ENCODE data around the gene LRP5. TPM values are rescaled to one million over a fixed set of nuclear protein-coding genes. Genes with fewer than 3 reads are reported as not detected.

Gene LRP5
- total RNA-seq, 3 donors from 2014 or later: 23.6 to 48.8 (median 24.5) TPM

DNA sequence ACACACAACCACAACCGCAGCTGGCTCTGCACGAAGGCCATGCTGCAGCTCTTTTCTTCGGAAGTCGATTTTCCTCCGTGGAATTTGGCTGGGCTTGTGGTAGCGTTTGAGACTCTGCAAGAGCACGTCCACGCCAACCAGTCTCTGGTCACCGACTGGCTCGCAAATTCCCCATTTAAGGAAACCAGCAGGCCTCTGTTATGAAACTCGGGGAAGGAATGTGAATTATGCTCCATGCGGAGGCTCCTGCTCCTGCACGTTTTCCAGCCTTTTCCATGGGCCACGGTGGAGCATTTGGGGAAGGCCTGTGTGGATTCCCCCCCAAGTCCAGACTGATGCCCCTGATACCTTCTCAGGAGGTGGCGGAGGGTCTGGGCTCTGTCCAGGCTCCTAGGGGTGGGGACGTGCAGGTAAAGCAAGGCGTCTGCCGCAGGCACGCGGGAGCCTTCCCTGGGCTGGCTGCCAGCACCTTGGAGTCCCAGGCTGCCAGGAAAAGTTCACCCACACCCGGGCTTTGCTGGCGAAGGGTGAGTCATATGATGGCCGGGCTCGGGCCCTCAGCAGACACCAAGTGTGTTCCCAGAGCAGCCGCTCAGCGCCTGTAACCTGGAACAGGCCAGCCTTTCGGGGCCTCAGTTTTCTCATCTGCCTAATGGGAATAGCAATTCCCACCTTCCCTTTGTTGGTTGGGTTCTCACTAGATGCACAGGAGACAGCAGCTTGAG, 41.9 kb downstream of the LRP5 start:
- Histone ChIP-seq H3K27ac (peak overlapping the region; percentile 92 to 93), H3K9me3 (no peaks in the 10 kb centered on the region), H3K36me3 (no peaks in the 10 kb centered on the region), H3K4me3 (peak overlapping the region in 1 of 3 donors; percentile 44), H3K27me3 (no peaks in the 10 kb centered on the region), H3K4me1 (peaks cover 20 to 34% of the 10 kb centered on the region in 2 donors)
- intact Hi-C loops (cut with DNase I; ENCODE audit: low total_unique reads): no loop called here
- TF ChIP-seq, protein P1, sequence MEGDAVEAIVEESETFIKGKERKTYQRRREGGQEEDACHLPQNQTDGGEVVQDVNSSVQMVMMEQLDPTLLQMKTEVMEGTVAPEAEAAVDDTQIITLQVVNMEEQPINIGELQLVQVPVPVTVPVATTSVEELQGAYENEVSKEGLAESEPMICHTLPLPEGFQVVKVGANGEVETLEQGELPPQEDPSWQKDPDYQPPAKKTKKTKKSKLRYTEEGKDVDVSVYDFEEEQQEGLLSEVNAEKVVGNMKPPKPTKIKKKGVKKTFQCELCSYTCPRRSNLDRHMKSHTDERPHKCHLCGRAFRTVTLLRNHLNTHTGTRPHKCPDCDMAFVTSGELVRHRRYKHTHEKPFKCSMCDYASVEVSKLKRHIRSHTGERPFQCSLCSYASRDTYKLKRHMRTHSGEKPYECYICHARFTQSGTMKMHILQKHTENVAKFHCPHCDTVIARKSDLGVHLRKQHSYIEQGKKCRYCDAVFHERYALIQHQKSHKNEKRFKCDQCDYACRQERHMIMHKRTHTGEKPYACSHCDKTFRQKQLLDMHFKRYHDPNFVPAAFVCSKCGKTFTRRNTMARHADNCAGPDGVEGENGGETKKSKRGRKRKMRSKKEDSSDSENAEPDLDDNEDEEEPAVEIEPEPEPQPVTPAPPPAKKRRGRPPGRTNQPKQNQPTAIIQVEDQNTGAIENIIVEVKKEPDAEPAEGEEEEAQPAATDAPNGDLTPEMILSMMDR (IDR thresholded peaks at IDR 0.05): peak in 2 of 3 donors; percentile 23 to 30
- TF ChIP-seq POLR2AphosphoS5 (IDR thresholded peaks at IDR 0.05) (peak; percentile 68 to 82 (median 71)), POLR2A (IDR thresholded peaks at IDR 0.05) (no peak)
- DNase-seq (ENCODE audit: low spot score in 2 of 2): peak; percentile 94 to 95

DNA sequence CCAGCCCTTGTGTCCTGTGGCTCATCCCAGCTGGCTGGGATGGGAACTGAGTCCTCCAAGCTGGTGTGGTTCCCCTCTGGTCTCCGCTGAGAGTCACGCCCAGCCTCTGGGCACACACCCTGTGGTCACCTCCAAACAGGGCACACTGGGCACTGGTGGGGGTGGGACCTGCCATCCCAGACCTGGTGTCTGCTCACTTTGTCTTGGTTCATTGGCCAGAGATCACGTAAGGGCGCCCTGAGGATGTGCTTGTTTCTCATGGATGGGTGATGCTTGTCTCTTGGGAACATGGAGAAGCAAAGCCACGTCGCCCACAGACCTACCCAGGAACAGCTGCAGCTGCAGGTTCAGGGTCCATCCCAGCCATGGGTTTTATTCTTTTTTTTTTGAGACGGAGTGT, 43.1 kb downstream of the LRP5 start:
- TF ChIP-seq, protein P1 (IDR thresholded peaks at IDR 0.05): no peak
- TF ChIP-seq POLR2AphosphoS5 (IDR thresholded peaks at IDR 0.05): no peak
- TF ChIP-seq POLR2A (IDR thresholded peaks at IDR 0.05): no peak
- Histone ChIP-seq H3K4me1 (peaks cover 20 to 34% of the 10 kb centered on the region in 2 donors), H3K9me3 (no peaks in the 10 kb centered on the region), H3K4me3 (no peak overlapping the region), H3K27ac (peak overlapping the region; percentile 92 to 93), H3K36me3 (no peaks in the 10 kb centered on the region), H3K27me3 (no peaks in the 10 kb centered on the region)
- intact Hi-C loops (cut with DNase I; ENCODE audit: low total_unique reads): no loop called here
- no peak for DNase-seq (ENCODE audit: low spot score in 2 of 2)

DNA sequence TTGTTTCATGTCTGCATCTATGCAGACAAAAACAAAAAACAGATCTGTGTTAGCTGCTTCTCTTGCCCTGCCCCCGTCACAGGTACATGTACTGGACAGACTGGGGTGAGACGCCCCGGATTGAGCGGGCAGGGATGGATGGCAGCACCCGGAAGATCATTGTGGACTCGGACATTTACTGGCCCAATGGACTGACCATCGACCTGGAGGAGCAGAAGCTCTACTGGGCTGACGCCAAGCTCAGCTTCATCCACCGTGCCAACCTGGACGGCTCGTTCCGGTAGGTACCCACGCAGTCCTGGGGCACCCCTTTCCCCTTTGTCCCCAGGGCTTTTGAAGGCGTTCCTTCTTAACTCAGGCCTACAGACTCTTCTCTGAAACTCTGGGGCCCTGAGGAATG, 45.2 kb downstream of the LRP5 start:
- no peak for DNase-seq (ENCODE audit: low spot score in 2 of 2)
- peaks cover 20 to 32% of the 10 kb centered on the region in 2 donors for H3K4me1 ChIP-seq
- H3K9me3 ChIP-seq: no peaks in the 10 kb centered on the region
- H3K36me3 ChIP-seq: no peaks in the 10 kb centered on the region
- H3K27ac ChIP-seq: peak overlapping the region; percentile 64 to 83
- H3K4me3 ChIP-seq: no peak overlapping the region
- H3K27me3 ChIP-seq: no peaks in the 10 kb centered on the region
- TF ChIP-seq POLR2AphosphoS5 (IDR thresholded peaks at IDR 0.05): no peak
- TF ChIP-seq POLR2A (IDR thresholded peaks at IDR 0.05): no peak
- TF ChIP-seq, protein P1 (IDR thresholded peaks at IDR 0.05): no peak
- intact Hi-C loops (cut with DNase I; ENCODE audit: low total_unique reads): no loop called here

DNA sequence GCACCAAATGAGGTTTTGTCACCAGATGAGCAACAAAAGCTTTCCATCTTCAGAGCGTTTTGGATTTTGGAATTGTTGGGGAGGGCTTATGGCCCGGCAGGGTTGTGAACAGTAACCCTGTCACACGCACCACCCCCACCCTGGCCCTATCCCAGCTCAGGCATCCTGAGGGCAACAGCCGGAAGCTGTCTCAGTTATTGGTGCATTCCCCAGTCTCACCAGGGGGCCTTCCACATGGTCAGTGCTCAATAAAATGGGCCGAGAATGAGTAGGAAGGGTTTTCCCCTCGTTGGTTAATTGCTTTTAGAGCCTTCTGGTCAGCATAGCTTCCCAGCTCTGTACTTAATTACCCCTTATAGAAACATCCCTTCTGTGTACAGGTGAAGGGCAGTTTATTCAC, 46.0 kb downstream of the LRP5 start:
- Histone ChIP-seq H3K9me3 (no peaks in the 10 kb centered on the region), H3K27ac (peak overlapping the region in 1 of 2 donors; percentile 64), H3K27me3 (no peaks in the 10 kb centered on the region), H3K4me1 (peaks cover 15 to 24% of the 10 kb centered on the region in 2 donors), H3K4me3 (no peak overlapping the region), H3K36me3 (no peaks in the 10 kb centered on the region)
- intact Hi-C loops (cut with DNase I; ENCODE audit: low total_unique reads): no loop called here
- DNase-seq (ENCODE audit: low spot score in 2 of 2): no peak
- TF ChIP-seq, protein P1 (IDR thresholded peaks at IDR 0.05): no peak
- TF ChIP-seq POLR2AphosphoS5 (IDR thresholded peaks at IDR 0.05): no peak
- TF ChIP-seq POLR2A (IDR thresholded peaks at IDR 0.05): no peak

DNA sequence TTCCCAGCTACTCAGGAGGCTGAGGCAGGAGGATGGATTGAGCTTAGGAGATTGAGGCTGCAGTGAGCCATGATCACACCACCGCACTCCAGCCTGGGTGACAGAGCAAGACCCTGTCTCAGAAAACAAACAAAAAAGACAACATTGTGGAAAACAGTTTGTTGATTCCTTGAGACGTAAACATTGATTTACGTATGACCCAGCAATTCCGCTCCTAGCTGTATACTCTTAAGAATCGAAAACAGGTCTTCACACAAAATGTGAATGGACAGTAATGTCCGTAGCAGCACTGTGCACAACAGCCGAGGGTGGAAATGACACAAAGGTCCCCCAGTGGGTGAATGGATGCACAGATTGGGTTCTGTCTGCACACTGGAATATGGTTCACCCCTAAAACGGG, 49.3 kb downstream of the LRP5 start:
- H3K27ac ChIP-seq: no peak overlapping the region
- H3K27me3 ChIP-seq: no peaks in the 10 kb centered on the region
- H3K9me3 ChIP-seq: no peaks in the 10 kb centered on the region
- no peak for DNase-seq (ENCODE audit: low spot score in 2 of 2)
- peaks cover 0 to 5% of the 10 kb centered on the region in 2 donors for H3K4me1 ChIP-seq
- TF ChIP-seq, protein P1 (IDR thresholded peaks at IDR 0.05): no peak
- TF ChIP-seq POLR2A (IDR thresholded peaks at IDR 0.05): no peak
- no peak for TF ChIP-seq POLR2AphosphoS5 (IDR thresholded peaks at IDR 0.05)
- intact Hi-C loops (cut with DNase I; ENCODE audit: low total_unique reads): no loop called here
- H3K4me3 ChIP-seq: no peak overlapping the region
- H3K36me3 ChIP-seq: no peaks in the 10 kb centered on the region
